ENCODE measurements around the gene NQO1.
"Not testable (repeated sequence)": the region's sequence is repeated elsewhere in the genome, so short reads cannot be mapped to it uniquely, and the experiment has no call there.

Gene NQO1

DNA sequence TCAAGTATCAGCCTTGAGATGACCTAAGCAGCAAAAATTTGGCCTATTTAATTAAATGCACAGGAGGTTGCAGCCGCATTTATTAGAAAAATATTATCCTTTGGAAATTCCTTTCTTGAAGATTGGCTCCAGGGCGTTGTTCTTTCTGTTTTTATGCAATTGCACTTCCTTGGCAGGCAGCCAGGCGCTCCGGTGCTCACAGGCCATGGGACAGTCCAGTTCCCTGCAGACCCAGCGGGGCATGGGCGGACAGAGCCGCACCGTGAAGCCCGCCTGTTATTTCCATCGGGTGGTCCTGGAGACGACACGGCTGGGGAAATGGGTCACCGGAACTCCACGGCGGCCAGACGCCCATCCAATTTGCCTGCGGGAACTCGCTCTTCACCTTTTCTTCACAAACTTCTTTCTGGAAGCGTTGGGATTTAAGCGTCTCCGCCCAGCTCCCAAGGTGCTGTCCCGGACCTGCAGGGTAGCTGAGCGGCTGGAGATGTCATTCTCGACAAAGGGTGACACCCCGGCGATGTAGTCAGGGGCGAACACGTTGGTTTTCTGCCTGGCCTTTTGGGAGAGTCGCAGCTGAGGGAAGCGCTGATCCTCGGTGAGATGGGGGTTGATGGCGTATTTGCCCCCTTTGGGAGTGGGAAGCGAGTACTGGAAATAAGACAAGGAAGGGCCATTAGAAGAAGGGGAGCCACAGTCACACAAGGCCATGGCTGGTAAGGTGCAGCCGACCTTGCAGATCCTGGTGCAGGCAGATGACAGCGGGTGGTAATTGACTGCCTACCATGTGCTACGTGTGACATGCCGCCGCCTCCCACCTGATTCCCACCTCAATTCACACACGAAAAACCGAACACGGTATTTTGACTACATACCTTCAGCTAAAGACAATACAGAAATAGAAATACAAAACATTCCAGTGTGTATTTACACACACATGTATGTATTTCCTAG lies 15.9 kb upstream of the NQO1 start:
- DNase-seq (ENCODE audit: low spot score) = no peak

DNA sequence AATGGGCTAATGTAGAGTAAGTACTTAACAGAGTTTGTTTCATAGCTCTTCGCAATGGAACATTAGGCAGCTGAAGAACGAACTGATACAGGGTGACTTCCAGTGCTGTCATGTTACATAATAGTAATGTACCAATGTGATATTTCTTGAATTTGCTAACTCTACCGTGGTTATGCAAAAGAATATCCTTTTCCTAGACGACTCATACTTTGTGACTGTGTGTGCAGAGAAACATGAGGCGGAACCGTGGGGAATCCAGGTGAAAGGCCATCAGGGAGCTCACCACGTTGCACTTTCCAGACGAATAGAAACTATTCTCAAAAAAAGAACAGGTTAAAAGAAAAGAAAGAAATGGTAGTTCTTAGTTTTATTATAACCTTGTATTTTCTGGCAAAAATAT lies 15.2 kb upstream of the NQO1 start:
- no peak for DNase-seq (ENCODE audit: low spot score)

DNA sequence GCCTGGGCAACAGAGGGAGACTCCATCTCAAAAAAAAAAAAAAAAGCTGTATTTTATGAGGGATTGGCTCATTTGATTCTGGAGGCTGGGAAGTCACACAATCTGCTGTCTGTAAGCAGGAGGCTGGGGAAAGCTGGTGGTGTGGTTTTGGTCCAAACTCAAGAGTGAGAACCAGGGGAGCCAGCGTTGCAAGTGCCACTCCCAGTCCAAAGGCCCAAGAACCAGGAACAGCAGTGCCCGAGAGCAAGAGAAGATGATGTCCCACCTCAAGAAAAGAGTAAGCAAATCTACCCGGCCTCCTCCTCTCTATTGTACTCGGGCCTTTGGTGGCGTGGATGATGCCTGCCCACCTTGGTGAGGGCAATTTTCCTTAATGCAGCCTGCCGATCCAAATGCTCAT lies 5.7 kb upstream of the NQO1 start:
- DNase-seq (ENCODE audit: low spot score) = no peak

DNA sequence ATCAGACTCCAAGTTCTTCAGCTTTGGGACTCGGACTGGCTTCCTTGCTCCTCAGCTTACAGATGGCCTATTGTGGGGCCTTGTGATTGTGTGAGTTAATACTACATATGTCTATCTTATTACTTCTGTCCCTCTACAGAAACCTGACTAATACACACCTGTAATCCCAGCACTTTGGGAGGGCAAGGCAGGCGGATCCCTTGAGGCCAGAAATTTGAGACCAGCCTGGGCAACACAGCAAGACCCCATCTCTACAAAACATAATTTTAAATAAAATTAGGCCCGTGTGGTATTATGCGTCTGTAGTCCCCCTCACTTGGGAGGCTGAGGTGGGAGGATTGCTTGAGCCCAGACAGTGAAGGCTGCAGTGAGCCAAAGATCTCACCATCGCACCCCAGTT lies 4.9 kb upstream of the NQO1 start:
- not testable (repeated sequence) for DNase-seq (ENCODE audit: low spot score)

DNA sequence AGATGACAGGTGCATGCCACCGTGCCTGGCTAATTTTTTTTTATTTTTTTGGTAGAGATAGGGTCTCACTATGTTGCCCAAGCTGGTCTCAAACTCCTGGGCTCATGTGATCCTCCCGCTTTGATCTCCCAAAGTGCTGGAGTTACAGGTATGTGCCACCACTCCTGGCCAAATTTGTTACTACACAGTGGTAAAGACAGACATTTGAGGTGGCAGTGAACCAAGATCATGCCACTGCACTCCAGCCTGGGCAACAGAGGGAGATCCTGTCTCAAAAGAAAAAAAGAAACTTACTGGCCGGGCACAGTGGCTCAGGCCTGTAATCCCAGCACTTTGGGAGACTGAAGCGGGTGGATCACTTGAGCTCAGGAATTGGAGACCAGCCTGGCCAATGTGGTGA lies 2.7 kb upstream of the NQO1 start:
- not testable (repeated sequence) for DNase-seq (ENCODE audit: low spot score)

DNA sequence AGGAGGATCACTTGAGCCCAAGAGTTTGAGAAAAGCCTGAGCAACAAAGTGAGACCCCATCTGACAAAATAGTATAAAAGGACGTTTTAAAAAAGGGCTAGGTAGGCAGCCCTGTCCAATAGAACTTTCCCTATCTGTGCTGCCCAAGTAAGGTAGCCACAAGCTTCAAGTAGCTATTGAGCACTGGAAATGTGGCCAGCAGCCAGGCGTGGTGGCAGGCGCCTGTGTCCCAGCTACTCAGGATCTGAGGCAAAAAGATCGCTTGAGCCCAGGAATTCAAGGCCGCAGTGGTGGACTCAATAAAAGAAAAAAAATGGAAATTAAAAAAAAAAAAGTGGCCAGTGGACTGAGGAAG lies 1.5 kb upstream of the NQO1 start:
- no peak for DNase-seq (ENCODE audit: low spot score)

DNA sequence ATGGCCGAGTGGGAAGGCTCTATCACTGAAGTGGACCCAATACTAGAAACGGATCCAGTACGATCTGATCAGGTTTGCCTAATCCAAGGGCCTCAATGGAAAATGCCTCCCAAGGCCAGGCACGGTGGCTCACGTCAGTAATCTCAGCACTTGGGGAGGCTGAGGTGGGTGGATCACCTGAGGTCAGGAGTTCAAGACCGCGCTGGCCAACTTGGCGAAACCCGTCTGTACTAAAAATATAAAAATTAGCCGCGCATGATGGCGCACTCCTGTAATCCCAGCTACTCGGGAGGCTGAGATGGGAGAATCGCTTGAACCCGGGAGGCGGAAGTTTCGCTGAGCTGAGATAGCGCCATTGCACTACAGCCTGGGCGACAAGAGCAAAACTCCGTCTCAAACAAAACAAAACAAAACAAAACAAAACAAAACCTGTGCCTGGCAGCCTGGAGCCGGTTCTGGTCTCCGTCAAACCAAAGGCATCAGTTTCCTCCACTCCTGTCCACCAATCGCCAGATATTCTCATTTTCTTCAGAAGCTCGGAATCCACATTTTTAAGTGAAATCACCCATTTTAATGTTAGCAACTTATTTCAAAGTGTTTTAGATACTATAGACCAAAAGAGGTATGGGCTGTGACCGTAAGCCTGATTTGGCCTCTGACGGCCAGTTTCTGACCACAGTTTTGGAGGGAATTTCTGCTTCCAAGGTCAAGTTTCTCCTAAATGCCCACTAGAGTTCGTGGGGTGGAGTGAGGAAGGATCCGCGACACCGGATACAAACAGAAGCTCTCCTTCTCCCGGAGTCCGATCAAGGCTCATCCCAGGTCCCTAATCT lies 664 bp downstream of the NQO1 start:
- no peak for DNase-seq (ENCODE audit: low spot score)

DNA sequence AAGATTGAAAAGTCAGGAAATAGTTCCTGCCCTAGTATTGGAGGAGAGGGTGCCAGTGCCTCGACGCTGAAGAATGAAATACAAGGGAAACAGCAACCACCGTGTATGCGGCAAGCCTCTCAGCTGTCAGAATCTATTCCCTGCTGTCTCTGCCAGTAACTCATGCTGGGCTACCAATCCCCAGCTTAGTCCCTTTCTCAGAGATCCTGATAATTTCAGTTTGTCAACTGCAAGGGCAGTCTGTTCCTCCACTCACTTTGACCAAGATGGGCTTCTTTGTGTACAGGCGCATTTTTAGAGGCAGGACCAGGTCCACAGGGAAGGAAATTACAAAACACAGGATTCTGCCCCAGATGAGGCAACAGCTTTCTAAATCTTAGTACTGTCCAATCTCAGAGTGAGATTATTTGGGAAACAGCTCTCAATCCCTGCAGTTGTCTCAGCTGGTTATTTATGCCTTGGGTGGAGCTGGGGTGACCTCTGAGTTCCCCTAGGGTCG lies 1.3 kb downstream of the NQO1 start:
- DNase-seq (ENCODE audit: low spot score) = no peak

DNA sequence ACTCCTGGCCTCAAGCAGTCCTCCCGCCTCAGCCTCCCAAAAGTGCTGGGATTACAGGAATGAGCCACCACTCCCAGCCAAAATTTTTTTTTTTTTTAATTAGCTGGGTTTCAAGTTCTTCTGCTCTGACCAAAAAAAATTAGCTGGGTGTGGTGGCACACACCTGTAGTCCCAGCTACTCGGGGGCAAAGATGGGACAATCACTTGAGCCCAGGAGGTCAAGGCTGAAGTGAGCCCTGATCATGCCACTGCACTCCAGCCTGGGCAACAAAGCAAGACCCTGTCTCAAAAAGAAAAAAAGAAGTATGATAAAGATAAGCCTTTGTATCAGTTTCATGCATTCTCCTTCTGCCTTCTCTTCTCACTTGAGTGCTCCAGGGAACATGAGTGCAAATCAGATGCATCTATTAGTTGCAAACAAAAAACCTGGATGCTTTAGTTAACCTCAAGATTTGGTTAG lies 1.9 kb downstream of the NQO1 start:
- no peak for DNase-seq (ENCODE audit: low spot score)

DNA sequence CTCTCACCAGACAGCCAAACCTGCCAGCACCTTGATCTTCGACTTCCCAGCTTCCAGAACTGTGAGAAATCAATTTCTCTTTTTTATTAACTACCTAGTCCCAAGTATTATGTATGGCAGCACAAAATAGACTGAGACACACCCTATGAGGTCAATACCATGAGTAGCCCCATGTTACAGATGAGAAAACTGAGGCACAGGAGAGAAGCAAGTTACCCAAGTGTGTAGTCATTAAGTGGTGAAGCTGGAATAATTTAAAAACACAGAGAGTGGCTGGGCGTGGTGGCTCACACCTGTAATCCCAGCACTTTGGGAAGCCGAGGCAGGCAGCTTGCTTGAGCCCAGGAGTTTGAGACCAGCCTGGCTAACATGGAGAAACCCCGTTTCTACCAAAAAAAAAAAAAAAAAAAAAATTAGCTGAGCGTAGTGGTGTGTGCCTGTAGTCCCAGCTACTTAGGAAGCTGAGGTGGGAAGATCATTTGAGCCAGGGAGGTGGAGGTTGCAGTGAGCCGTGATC lies 4.9 kb downstream of the NQO1 start:
- no peak for DNase-seq (ENCODE audit: low spot score)

DNA sequence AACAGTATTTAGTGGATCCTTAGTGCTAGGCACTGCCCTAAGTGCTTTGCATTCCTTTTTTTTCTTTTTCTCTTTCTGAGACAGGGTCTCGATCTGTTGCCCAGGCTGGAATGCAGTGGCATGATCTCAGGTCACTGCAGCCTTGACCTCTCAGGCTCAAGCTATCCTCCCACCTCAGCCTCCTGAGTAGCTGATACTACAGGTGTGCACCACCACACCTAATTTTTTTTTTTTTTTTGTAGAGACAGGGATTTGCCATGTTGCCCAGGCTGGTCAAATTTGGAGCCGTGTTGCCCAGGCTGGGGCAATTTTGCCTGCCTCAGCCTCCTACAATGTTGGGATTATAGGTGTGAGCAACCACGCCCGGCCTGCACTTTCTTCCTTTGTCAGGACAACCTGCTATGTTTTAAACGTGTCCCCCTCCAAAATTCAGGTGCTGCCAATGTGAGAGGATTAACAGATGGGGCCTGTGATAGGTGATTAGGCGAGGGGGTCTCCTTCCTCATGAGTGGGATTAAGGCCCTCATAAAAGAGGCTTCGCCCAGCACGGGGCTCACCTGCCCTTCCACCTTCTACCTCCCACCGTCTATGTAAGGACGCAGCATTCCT lies 5.4 kb downstream of the NQO1 start:
- no peak for DNase-seq (ENCODE audit: low spot score)

DNA sequence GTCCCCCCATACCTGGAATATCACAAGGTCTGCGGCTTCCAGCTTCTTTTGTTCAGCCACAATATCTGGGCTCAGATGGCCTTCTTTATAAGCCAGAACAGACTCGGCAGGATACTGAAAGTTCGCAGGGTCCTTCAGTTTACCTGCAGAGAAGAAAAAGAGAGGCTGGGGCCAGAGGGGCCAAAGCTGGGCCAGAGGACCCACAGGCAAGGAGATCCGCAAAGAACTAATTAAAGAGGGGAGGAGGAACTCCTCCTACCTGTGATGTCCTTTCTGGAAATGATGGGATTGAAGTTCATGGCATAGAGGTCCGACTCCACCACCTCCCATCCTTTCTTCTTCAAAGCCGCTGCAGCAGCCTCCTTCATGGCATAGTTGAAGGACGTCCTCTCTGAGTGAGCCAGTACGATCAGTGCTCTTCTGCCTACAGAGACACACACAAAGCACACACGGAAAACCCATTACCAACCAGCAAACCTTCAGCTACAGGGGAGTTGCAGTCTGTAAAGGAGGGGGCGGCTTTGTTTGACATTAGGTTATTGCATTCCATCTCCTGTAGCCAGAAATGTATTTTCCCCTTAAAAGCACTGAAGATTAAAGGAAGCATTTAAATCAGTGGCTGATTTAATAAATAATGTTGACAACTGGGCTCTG lies 8.1 kb downstream of the NQO1 start:
- DNase-seq (ENCODE audit: low spot score) = no peak

DNA sequence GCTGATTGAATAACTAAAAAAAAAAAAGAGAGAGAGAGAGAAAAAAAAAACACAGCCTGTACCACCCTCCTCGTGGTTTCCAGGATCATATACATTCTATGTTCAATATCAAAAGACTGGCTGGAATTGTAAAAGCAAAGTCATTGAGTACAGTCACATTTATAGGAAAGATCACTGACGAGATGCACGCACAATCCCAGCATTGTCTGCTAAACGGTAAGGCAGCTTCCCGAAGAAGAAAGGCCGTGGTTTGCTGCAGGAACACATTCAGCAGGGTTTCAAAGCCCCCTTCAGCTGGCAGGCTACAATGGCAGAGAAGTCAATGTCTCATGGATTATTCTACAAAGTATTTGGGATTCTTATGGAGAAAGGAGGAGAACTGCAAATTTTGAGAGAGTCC lies 9.3 kb downstream of the NQO1 start:
- DNase-seq (ENCODE audit: low spot score) = no peak

DNA sequence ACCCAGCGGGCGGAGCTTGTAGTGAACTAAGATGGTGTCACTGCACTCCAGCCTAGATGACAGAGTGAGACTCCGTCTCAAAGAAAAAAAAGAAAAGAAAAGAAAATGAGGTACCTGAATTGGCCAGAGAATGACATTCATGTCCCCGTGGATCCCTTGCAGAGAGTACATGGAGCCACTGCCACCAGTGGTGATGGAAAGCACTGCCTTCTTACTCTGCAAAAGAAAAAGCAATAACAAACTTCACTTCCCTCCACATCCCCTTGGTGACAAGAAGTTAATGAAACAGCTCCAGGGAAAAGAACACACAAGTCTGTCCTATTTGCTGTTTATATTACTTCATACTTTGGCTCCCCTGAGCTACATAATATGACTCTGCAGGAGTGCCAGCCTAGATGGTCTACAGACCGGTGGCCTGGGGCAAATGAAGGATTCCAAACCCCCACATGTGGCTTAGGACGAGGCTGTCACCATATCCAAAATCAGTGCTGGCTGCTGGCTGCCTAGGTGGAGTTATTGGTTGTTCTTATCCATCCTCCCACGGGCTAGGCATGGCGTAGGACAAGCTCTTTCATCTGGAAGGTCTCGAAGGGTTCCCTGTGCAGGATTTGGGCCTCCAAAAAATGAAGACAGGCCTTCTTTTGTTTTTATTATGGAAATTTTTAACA lies 13.3 kb downstream of the NQO1 start:
- no peak for DNase-seq (ENCODE audit: low spot score)

DNA sequence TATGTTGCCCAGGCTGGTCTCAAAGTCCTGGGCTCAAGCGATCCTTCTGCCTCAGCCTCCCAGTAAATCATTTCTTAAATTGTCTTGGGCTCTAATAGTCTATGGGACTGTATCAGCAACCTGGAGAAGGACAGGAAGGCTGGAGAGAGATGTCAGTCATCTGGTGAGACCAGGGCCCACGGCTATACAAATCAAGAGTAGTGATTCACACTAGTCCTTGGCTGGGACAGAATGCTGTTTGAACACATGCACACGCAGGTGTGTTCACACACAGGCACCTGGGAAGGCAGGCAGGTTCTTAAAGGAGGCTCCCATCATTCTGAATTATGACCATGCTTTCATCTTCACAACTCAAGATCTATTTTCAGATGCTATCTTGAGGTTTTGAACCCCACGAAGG lies 14.1 kb downstream of the NQO1 start:
- no peak for DNase-seq (ENCODE audit: low spot score)

DNA sequence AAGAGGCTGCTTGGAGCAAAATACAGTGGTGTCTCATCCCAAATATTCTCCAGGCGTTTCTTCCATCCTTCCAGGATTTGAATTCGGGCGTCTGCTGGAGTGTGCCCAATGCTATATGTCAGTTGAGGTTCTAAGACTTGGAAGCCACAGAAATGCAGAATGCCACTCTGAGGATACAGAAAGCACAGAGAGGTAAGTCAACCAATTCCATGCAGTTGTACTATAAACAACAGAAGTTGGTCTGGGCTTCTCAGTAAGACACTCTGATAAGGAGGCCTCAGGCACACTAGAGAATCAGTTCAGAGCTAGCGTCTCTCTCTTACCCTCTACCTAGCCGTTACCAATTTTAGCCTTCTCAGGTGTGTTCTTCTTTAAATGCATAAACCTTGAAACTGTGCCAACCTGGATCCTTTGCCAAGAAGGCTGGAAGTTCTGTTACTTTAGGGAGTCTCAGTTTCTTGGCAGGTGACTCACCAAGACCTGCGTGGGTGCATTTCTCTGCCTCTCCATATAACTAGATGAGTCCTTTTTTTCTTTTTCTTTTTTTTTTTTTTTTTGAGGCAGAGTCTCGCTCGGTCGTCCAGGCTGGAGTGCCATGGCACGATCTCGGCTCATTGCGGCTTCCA lies 15.1 kb downstream of the NQO1 start:
- DNase-seq (ENCODE audit: low spot score) = no peak

DNA sequence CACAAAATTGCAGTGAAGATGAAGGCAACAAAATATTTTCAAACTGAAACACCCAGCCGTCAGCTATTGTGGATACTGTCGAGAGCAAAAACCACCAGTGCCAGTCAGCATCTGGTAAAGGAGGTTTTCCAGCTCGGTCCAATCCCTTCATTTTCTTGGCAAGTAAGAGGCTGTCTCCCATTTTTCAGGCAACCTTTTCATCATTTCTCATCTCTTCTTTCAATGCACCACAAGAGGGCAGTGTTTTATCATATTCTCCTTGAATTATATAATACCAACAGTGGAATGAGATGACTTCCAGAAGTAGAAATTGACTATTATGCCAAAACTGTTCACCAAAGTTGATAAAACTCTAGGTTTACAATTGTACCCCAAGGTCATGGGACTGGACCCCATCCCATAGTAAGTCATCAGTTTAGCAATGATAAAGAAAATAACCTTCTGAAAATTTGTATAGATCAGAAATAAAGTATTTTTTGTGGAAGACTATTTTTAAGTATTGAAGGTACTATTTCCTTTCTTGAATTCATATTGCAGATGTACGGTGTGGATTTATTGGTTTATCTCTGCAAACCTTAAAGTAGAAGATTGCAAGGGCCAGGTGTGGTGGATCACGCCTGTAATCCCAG lies 16.8 kb downstream of the NQO1 start:
- DNase-seq (ENCODE audit: low spot score) = peak; percentile 52

DNA sequence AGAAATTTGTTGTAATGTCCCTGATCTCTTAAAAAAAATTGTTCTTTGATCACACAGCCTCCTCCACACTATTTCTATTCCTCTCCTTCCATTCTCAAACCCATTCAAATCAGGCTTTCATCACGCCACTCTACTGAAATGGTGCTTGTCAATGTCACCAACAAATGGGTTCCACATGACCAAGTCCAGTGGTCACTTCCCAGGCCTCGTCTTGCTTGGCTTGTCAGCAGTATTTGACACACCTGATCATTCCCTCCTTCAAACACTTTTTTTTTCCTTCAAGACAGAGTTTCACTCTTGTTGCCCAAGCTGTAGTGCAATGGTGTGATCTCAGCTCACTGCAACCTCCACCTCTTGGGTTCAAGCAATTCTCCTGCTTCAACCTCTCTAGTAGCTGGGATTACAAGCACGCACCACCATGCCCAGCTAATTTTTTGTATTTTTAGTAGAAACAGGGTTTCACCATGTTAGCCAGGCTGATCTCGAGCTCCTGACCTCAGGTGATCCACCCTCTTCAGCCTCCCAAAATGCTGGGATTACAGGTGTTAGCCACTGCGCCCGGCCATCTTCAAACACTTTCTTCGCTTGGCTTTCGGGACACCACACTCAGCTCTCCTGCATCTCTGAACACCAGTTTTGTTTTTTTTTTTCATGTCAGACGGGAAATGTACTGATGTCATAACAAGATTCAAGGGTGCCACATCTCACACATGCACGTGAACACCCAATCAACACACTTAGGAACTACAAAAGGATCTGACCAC lies 18.3 kb downstream of the NQO1 start:
- no peak for DNase-seq (ENCODE audit: low spot score)

DNA sequence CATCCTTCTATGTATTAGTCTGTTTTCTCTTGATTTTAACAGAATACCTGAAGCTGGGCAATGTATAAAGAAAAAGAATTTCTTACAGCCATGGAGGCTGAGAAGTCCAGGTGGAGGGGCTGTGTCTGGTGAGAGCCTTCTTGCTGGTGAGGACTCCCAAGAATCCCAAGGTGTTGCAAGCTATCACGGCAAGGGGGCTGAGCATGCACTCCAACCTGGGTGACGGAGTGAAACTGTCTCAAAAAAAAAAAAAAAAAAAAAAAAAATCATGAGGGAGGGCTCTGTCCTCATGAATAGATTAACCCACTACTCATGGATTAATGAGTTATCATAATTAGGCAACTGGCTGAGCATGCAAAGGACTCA lies 19.4 kb downstream of the NQO1 start:
- DNase-seq (ENCODE audit: low spot score) = no peak
